GM12878 (cell line): ENCODE results near the gene CACHD1. TPM values are rescaled to one million over a fixed set of nuclear protein-coding genes. Genes with fewer than 3 reads are reported as not detected.

Experiments
- ATAC-seq: fragments of 200-7000 bp; cut with Tn5 transposase; 3 replicates; pipeline ENCODE4 v1.9.1; 2020; ENCODE audit warnings: mild to moderate bottlenecking, moderate library complexity
- BruUV-seq: library from RNA; stranded (reverse); fragments of 400-500 nt; replicated peaks from 2 replicates; lab custom pipeline; 2021; lab: Mats Ljungman, UMichigan
- CTCF ChIA-PET: fragments of 300-600 bp; sonication (Branson Sonifier 250); formaldehyde crosslinking; extraction: SDS; loops from one replicate; lab custom pipeline; 2021; ENCODE audit warnings: inconsistent platforms; lab: Yijun Ruan, JAX
- POLR2A ChIA-PET: fragments of 350-600 bp; formaldehyde crosslinking; extraction: SDS; loops from one replicate; lab custom pipeline; 2021; ENCODE audit warnings: inconsistent platforms; lab: Charles Lee
- RAD21 ChIA-PET: fragments of 300-600 bp; sonication (Branson Sonifier 250); formaldehyde crosslinking; loops from one replicate; lab custom pipeline; 2023; ENCODE audit warnings: antibody characterized with exemption; ENCODE audit not compliant: unreplicated experiment; lab: Charles Lee
- SMC1A ChIA-PET: fragments of 300-600 bp; sonication (Branson Sonifier 250); formaldehyde crosslinking; loops from one replicate; lab custom pipeline; 2023; ENCODE audit not compliant: unreplicated experiment, uncharacterized antibody; lab: Charles Lee
- DNase-seq: peaks from one replicate; pipeline ENCODE4 v3.0.0-alpha.2; 2011; ENCODE audit warnings: low read depth, low spot score
- FAIRE-seq: peaks from 3 replicates; lab custom pipeline; 2011; peaks lifted over from hg19 to GRCh38; lab: Jason Lieb, UNC
- H2AFZ ChIP-seq: 2 replicates; pipeline ENCODE4 v1.6.0; 2011; ENCODE audit warnings: low read depth, low read length, control low read depth; ENCODE audit not compliant: control insufficient read depth
- H3K27ac ChIP-seq: 2 replicates; pipeline ENCODE4 v1.5.1; 2011; ENCODE audit warnings: control low read depth; ENCODE audit not compliant: control insufficient read depth, insufficient read depth
- H3K27me3 ChIP-seq, 2 experiments: replicated peaks in 1 of 2; 2 replicates each; pipeline versions ENCODE4 v1.6.0 to v1.6.1; 2011; ENCODE audit warnings: low read length in 1 of 2; ENCODE audit not compliant: control insufficient read depth in 2 of 2, insufficient read depth in 2 of 2
- H3K36me3 ChIP-seq, 2 experiments: 2 replicates each; pipeline ENCODE4 v1.5.1; 2011; ENCODE audit warnings: low read length in 1 of 2; ENCODE audit not compliant: control insufficient read depth in 2 of 2, insufficient read depth in 2 of 2
- H3K4me1 ChIP-seq: 2 replicates; pipeline ENCODE4 v1.6.1; 2011; ENCODE audit warnings: mild to moderate bottlenecking, low read length, moderate library complexity, mixed read lengths; ENCODE audit not compliant: control insufficient read depth, insufficient read depth
- H3K4me2 ChIP-seq: 2 replicates; pipeline ENCODE4 v1.6.0; 2011; ENCODE audit warnings: control low read depth; ENCODE audit not compliant: control insufficient read depth, insufficient read depth
- H3K4me3 ChIP-seq: fragments of 200-600 bp; sonication (generic); 2 replicates; pipeline ENCODE4 v1.5.1; 2016
- H3K79me2 ChIP-seq: 2 replicates; pipeline ENCODE4 v1.6.0; 2011; ENCODE audit warnings: low read length; ENCODE audit not compliant: control insufficient read depth, insufficient read depth
- H3K9ac ChIP-seq: 2 replicates; pipeline ENCODE4 v1.8.0; 2011; ENCODE audit warnings: low read length, control low read depth, mixed read lengths; ENCODE audit not compliant: control insufficient read depth, insufficient read depth
- H3K9me3 ChIP-seq: replicated peaks from 3 replicates; pipeline ENCODE4 v1.5.1; 2011; ENCODE audit warnings: mild to moderate bottlenecking, low read length; ENCODE audit not compliant: control insufficient read depth, insufficient read depth
- H4K20me1 ChIP-seq: 2 replicates; pipeline ENCODE4 v1.6.0; 2011; ENCODE audit not compliant: control insufficient read depth, insufficient read depth
- BHLHE40 ChIP-seq, 2 experiments: fragments of 450-650 bp in 1 of 2; IDR thresholded peaks; 2 replicates each; pipeline ENCODE4 v1.6.1; 2011 to 2017; ENCODE audit warnings: low read depth in 2 of 2, borderline replicate concordance in 1 of 2, improper control_type of control experiment in 1 of 2, low read length in 1 of 2, mild to moderate bottlenecking in 1 of 2
- EP300 ChIP-seq, 2 experiments: fragments of 150-350 bp in 1 of 2; IDR thresholded peaks; 2 replicates each; pipeline ENCODE4 v1.6.1; 2011 to 2012; ENCODE audit warnings: low read depth in 2 of 2, low read length in 2 of 2, borderline replicate concordance in 1 of 2, improper control_type of control experiment in 1 of 2, inconsistent platforms in 1 of 2; ENCODE audit not compliant: control insufficient read depth in 1 of 2
- GABPA ChIP-seq: IDR thresholded peaks from 2 replicates; pipeline ENCODE4 v1.6.1; 2014; ENCODE audit warnings: antibody characterized with exemption, low read depth, mild to moderate bottlenecking, inconsistent platforms
- GATAD2B ChIP-seq: fragments of 450-650 bp; conservative IDR thresholded peaks from 2 replicates; pipeline ENCODE4 v1.6.1; 2017; ENCODE audit warnings: low read depth, mild to moderate bottlenecking, moderate library complexity
- IKZF1 ChIP-seq: fragments of 450-650 bp; conservative IDR thresholded peaks from 2 replicates; pipeline ENCODE4 v1.6.1; 2017; ENCODE audit warnings: antibody characterized with exemption, mild to moderate bottlenecking
- JUND ChIP-seq: IDR thresholded peaks from 2 replicates; pipeline ENCODE4 v1.6.1; 2012; ENCODE audit warnings: low read depth, mild to moderate bottlenecking, low read length, improper control_type of control experiment, moderate library complexity
- KLF5 ChIP-seq: fragments of 450-650 bp; IDR thresholded peaks from 2 replicates; pipeline ENCODE4 v1.6.1; 2014; ENCODE audit warnings: mild to moderate bottlenecking; ENCODE audit not compliant: partially characterized antibody
- MEF2A ChIP-seq: IDR thresholded peaks from 2 replicates; pipeline ENCODE4 v1.6.1; 2011; ENCODE audit warnings: low read depth, mild to moderate bottlenecking, low read length, moderate library complexity; ENCODE audit not compliant: insufficient read depth
- MYB ChIP-seq: fragments of 150-350 bp; IDR thresholded peaks from 2 replicates; pipeline ENCODE4 v1.6.1; 2014; ENCODE audit warnings: mild to moderate bottlenecking, low read depth, low read length, borderline replicate concordance
- SIN3A ChIP-seq: IDR thresholded peaks from 2 replicates; pipeline ENCODE4 v1.6.1; 2012; ENCODE audit warnings: low read depth, low read length, improper control_type of control experiment
- SUZ12 ChIP-seq: fragments of 200-600 bp; sonication (generic); IDR thresholded peaks from one replicate; pipeline ENCODE4 v1.6.1; 2018; ENCODE audit warnings: antibody characterized with exemption, mild to moderate bottlenecking; ENCODE audit not compliant: unreplicated experiment
- TCF7 ChIP-seq: IDR thresholded peaks from 2 replicates; pipeline ENCODE4 v1.6.1; 2014; ENCODE audit warnings: antibody characterized with exemption, borderline replicate concordance
- ZZZ3 ChIP-seq: IDR thresholded peaks from 2 replicates; pipeline ENCODE4 v1.6.1; 2011; ENCODE audit warnings: low read depth; ENCODE audit not compliant: control insufficient read depth, insufficient read length
- WGBS: methylation state at CpG from one replicate; pipeline ENCODE4 v1.1.6; 2016; ENCODE audit warnings: low lambda C conversion rate; ENCODE audit not compliant: insufficient replicate concordance, insufficient coverage; ENCODE audit errors: missing lambda C conversion rate; 5-methylcytosine and 5-hydroxymethylcytosine counted together
- in situ Hi-C: fragments of 300-500 bp; cut with MboI; formaldehyde crosslinking; loops from 9 replicates; pipeline ENCODE4 v1.14.3; 2018; ENCODE audit warnings: mixed read lengths
- intact Hi-C: fragments of 100-400 bp; cut with micrococcal nuclease; formaldehyde crosslinking; loops from one replicate; pipeline ENCODE4 v1.14.2; 2022; ENCODE audit not compliant: unreplicated experiment
- polyA plus RNA-seq, 11 experiments: library from polyadenylated mRNA; depleted of rRNA in 4 of 11; unstranded in 6 of 11; stranded (reverse) in 5 of 11; fragments of >200 nt; fragmentation: Nextera tagmentation in 4 of 11; fragmentation: Illumina TruSeq in 1 of 11; extraction: Ambion mirVana in 4 of 11; extraction: Trizol in 1 of 11; gene quantifications; 1 replicate in 1 of 11; 2 replicates in 10 of 11; pipeline versions ENCODE4 v1.2.1 to v1.2.3, GENCODE V29; 2011 to 2016; ENCODE audit warnings: inconsistent platforms in 2 of 11, missing spikeins in 2 of 11, low read depth in 1 of 11
- total RNA-seq, 4 experiments: library from RNA; depleted of rRNA in 3 of 4; stranded (reverse); fragments of >200 nt in 3 of 4; fragmentation: Illumina TruSeq in 1 of 4; extraction: Trizol in 1 of 4; gene quantifications; 2 replicates each; pipeline versions ENCODE4 v1.2.1 to v1.2.3, GENCODE V29; 2013 to 2021

The CACHD1 gene
- total and polyA plus RNA-seq, 10 of the 15 experiments (the other 5 are each of a cell fraction or from before 2014, with no cell fraction given), result 0.03 TPM; not detected in 9

DNA sequence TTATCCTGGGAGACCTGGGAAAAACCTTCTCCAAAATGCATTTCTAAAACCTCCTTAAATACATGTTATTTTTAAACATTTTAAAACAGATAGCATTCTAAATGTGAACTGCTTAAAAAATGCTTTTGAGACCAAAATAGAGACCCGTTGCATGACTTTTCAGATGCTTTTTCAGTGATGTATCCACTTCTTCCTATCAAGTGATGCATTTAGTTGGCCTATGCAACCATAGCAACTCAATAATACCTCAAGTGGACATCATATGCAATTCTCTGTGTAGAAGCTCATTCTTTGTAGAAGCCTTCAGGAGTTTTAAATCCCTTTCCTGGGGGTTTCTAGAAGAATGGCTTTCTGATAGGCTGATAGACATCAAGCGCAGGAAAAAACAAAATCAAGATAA, 180.5 kb downstream of the CACHD1 start:
- TF ChIP-seq EP300 (IDR thresholded peaks at IDR 0.05; ENCODE audit: borderline replicate concordance in 1 of 2, control insufficient read depth in 1 of 2, low read depth in 2 of 2, low read length in 2 of 2) (no peak), JUND (no peak), MEF2A (no peak), SUZ12 (no peak), TCF7 (no peak), GABPA (no peak), GATAD2B (no peak), IKZF1 (no peak), MYB (no peak), KLF5 (no peak), ZZZ3 (no peak), SIN3A (no peak), BHLHE40 (IDR thresholded peaks at IDR 0.05; ENCODE audit: borderline replicate concordance in 1 of 2, low read depth in 2 of 2, low read length in 1 of 2) (no peak)
- TF ChIP-seq, all 136 proteins: peak for 0
- no peak for FAIRE-seq
- no peaks in the 10 kb centered on the region for H3K79me2 ChIP-seq
- H3K4me1 ChIP-seq, result no peaks in the 10 kb centered on the region
- 38% methylated on average over 2 of the region's 2 CpGs for WGBS
- no peak overlapping the region for H3K4me3 ChIP-seq
- ChIA-PET POLR2A (no interaction called here), RAD21 (interaction anchor here (0.5 kb wide), 1 partner anchor 8 kb away, joined by 3 read pairs; no protein-coding TSS in a partner anchor), SMC1A (no interaction called here), CTCF (interaction anchor here (1.2 kb wide), 1 partner anchor 25 kb away, joined by 4 read pairs; no protein-coding TSS in a partner anchor)
- H3K9me3 ChIP-seq, result no peaks in the 10 kb centered on the region
- in situ Hi-C loops, result no loop called here
- H3K27me3 ChIP-seq, result peaks cover 0 to 7% of the 10 kb centered on the region in 2 experiments; a peak in 3 of 4 replicates
- BruUV-seq, result no TSS peak
- no peaks in the 10 kb centered on the region for H4K20me1 ChIP-seq
- no peaks in the 10 kb centered on the region for H3K36me3 ChIP-seq
- H3K9ac ChIP-seq, result no peak overlapping the region
- H3K27ac ChIP-seq, result no peak overlapping the region
- no peak overlapping the region for H3K4me2 ChIP-seq
- intact Hi-C loops, result no loop called here
- no peak for ATAC-seq
- no peak for DNase-seq
- no peak overlapping the region for H2AFZ ChIP-seq
